Liver (tissue), 9 donors: ENCODE results near the gene RTEL1. TPM values are rescaled to one million over a fixed set of nuclear protein-coding genes. Genes with fewer than 3 reads are reported as not detected.

Source experiments
- DNase-seq: peaks from one replicate; pipeline ENCODE4 v3.0.0-alpha.2; 2017; ENCODE audit warnings: low spot score
- H3K27ac ChIP-seq, 2 donors: one replicate each; pipeline ENCODE4 v1.7.0; 2013; ENCODE audit warnings: inconsistent platforms in 2 of 2, low read length in 2 of 2, control low read depth in 1 of 2, low read depth in 1 of 2, mild to moderate bottlenecking in 1 of 2
- H3K27me3 ChIP-seq, 4 donors: one replicate each; pipeline versions ENCODE4 v1.6.1 to v1.7.0; 2013; ENCODE audit warnings: low read length in 3 of 4, inconsistent platforms in 1 of 4, mild to moderate bottlenecking in 1 of 4, moderate library complexity in 1 of 4; ENCODE audit not compliant: control insufficient read depth in 4 of 4, insufficient read depth in 4 of 4
- H3K36me3 ChIP-seq, 4 donors: one replicate each; pipeline versions ENCODE4 v1.6.1 to v1.7.0; 2013; ENCODE audit warnings: low read length in 3 of 4, mild to moderate bottlenecking in 3 of 4, low read depth in 1 of 4, moderate library complexity in 1 of 4; ENCODE audit not compliant: control insufficient read depth in 4 of 4, insufficient read depth in 3 of 4
- H3K4me1 ChIP-seq, 4 donors: one replicate each; pipeline versions ENCODE4 v1.6.1 to v1.7.0; 2013; ENCODE audit warnings: low read length in 3 of 4, mild to moderate bottlenecking in 3 of 4, moderate library complexity in 1 of 4; ENCODE audit not compliant: control insufficient read depth in 4 of 4, insufficient read depth in 4 of 4
- H3K4me3 ChIP-seq, 3 donors: one replicate each; pipeline versions ENCODE4 v1.6.1 to v1.7.0; 2013; ENCODE audit warnings: low read length in 3 of 3, control low read depth in 1 of 3, low read depth in 1 of 3, mild to moderate bottlenecking in 1 of 3
- H3K9ac ChIP-seq, 2 donors: one replicate each; pipeline ENCODE4 v1.7.0; 2013; ENCODE audit warnings: low read length in 2 of 2, mild to moderate bottlenecking in 2 of 2, moderate library complexity in 2 of 2, control low read depth in 1 of 2, low read depth in 1 of 2
- H3K9me3 ChIP-seq, 4 donors: one replicate each; pipeline versions ENCODE4 v1.6.1 to v1.7.0; 2013; ENCODE audit warnings: low read length in 3 of 4; ENCODE audit not compliant: control insufficient read depth in 4 of 4
- CTCF ChIP-seq: fragments of 150-350 bp; IDR thresholded peaks from 2 replicates; pipeline ENCODE4 v1.5.1; 2017; ENCODE audit warnings: improper control_type of control experiment, low read depth, low read length; ENCODE audit not compliant: missing input control
- EGR1 ChIP-seq, 2 donors: IDR thresholded peaks; 2 replicates each; pipeline ENCODE4 v1.6.1; 2016 to 2018; ENCODE audit warnings: antibody characterized with exemption in 2 of 2, low read depth in 2 of 2
- FOXA1 ChIP-seq: IDR thresholded peaks from 2 replicates; pipeline ENCODE4 v1.6.1; 2016; ENCODE audit warnings: antibody characterized with exemption
- FOXA2 ChIP-seq: IDR thresholded peaks from 2 replicates; pipeline ENCODE4 v1.6.1; 2016; ENCODE audit warnings: antibody characterized with exemption
- GABPA ChIP-seq, 2 donors: IDR thresholded peaks in 1 of 2; conservative IDR thresholded peaks in 1 of 2; 2 replicates each; pipeline ENCODE4 v1.6.1; 2016; ENCODE audit warnings: antibody characterized with exemption in 2 of 2, mild to moderate bottlenecking in 1 of 2, moderate library complexity in 1 of 2
- HNF4G ChIP-seq: IDR thresholded peaks from 2 replicates; pipeline ENCODE4 v1.6.1; 2016; ENCODE audit warnings: antibody characterized with exemption
- JUND ChIP-seq, 2 donors: IDR thresholded peaks; 2 replicates each; pipeline ENCODE4 v1.6.1; 2016; ENCODE audit warnings: antibody characterized with exemption in 2 of 2
- NR2F2 ChIP-seq: IDR thresholded peaks from 2 replicates; pipeline ENCODE4 v1.6.1; 2016; ENCODE audit warnings: antibody characterized with exemption
- RAD21 ChIP-seq, 2 donors: IDR thresholded peaks; 2 replicates each; pipeline ENCODE4 v1.6.1; 2016; ENCODE audit warnings: antibody characterized with exemption in 2 of 2, mild to moderate bottlenecking in 2 of 2
- SP1 ChIP-seq: IDR thresholded peaks from 2 replicates; pipeline ENCODE4 v1.6.1; 2018; ENCODE audit warnings: antibody characterized with exemption, mild to moderate bottlenecking
- YY1 ChIP-seq: IDR thresholded peaks from 2 replicates; pipeline ENCODE4 v1.6.1; 2016; ENCODE audit warnings: antibody characterized with exemption, mild to moderate bottlenecking
- ZBTB33 ChIP-seq: IDR thresholded peaks from 2 replicates; pipeline ENCODE4 v1.6.1; 2016; ENCODE audit warnings: antibody characterized with exemption
- WGBS: extraction: QIAGEN DNeasy Blood & Tissue Kit; methylation state at CpG from one replicate; pipeline ENCODE4 v1.1.7; 2013; 5-methylcytosine and 5-hydroxymethylcytosine counted together
- polyA plus RNA-seq, 2 donors: library from polyadenylated mRNA; stranded (reverse) in 1 of 2; unstranded in 1 of 2; fragments of 200-250 nt in 1 of 2; fragments of >200 nt in 1 of 2; fragmentation: Nextera tagmentation in 1 of 2; extraction: Ambion mirVana in 1 of 2; gene quantifications; one replicate each; pipeline versions ENCODE4 v1.2.1 to v1.2.3, GENCODE V29; 2013 to 2015
- total RNA-seq, 2 donors: library from RNA; depleted of rRNA; stranded (reverse); fragments of >200 nt; gene quantifications; one replicate each; pipeline ENCODE4 v1.2.3, GENCODE V29; 2014
- TF ChIP-seq, protein P1 (sequence below): IDR thresholded peaks from 2 replicates; pipeline ENCODE4 v1.6.1; 2016; ENCODE audit warnings: antibody characterized with exemption, mild to moderate bottlenecking
- TF ChIP-seq, protein P2 (sequence below): IDR thresholded peaks from 2 replicates; pipeline ENCODE4 v1.6.1; 2016; ENCODE audit warnings: antibody characterized with exemption
- donor health status: healthy.
- donor health status: healthy.
- donor health status: healthy.
- donor health status: healthy.
- donor health status: healthy.

The RTEL1 gene
- total and polyA plus RNA-seq, 4 donors = 3.7 to 16.9 (median 7.4) TPM

DNA sequence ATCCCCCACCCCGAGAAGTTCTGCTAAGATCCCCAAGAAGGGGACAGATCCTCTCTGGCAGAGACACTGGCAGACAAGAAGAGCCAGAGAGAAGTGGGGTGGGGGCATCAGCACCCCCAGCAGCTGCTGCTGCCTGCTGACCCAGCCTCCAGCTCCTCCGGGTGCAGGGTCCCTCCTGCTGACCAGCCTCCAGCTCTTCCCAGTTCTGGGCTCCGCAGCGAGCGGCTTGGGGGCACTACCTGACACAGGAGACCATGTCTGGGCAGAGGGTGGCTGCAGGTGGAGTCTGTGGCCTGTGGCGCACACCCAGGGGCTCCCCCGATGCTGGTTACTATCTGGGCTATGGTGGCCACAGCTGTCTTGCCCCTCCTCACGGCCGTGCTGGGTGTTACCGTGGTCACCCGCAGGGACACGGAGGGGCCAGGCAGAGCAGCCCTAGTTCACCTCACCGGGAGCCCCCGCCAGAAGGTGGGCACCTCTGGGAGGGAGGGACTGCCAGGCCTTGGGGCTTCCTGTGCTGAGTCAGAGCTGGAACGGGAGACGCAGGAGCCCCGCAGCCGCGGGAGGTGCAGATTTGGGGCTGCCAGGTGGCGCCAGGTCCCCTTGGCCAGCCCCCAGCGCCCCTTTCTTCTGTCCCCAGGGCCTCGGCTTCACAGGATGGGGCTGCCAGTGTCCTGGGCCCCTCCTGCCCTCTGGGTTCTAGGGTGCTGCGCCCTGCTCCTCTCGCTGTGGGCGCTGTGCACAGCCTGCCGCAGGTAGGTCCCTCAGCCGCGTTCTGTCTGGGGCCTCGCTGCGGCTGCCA lies 79.0 kb downstream of the RTEL1 start (continued):
- TF ChIP-seq CTCF = no peak

DNA sequence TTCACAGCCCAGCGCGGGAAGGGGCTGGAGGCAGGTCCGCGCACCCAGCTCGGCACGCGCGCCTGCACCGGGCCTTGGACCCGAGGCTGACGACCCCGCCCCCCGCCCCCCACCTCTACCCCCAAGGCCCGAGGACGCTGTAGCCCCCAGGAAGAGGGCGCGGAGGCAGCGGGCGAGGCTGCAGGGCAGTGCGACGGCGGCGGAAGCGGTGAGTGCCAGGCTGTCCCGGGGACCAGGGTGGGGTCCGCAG lies 79.5 kb downstream of the RTEL1 start:
- Histone ChIP-seq H3K9ac (no peak overlapping the region), H3K27ac (peak overlapping the region in 1 of 2 donors; percentile 43), H3K4me1 (peaks cover 14 to 86% (median 53%) of the 10 kb centered on the region in 4 donors), H3K36me3 (no peaks in the 10 kb centered on the region), H3K27me3 (no peaks in the 10 kb centered on the region), H3K4me3 (peak overlapping the region; percentile 53 to 86 (median 54)), H3K9me3 (no peaks in the 10 kb centered on the region)
- WGBS = 4% methylated on average over 26 of the region's 26 CpGs
- DNase-seq = no peak
- TF ChIP-seq RAD21 (IDR thresholded peaks at IDR 0.05) (no peak), JUND (IDR thresholded peaks at IDR 0.05) (no peak), SP1 (no peak), ZBTB33 (no peak), GABPA (IDR thresholded peaks at IDR 0.05 in 1 of 2, conservative IDR thresholded peaks at IDR 0.05 in 1 of 2) (no peak), NR2F2 (no peak), YY1 (no peak)
- TF ChIP-seq, protein P1, sequence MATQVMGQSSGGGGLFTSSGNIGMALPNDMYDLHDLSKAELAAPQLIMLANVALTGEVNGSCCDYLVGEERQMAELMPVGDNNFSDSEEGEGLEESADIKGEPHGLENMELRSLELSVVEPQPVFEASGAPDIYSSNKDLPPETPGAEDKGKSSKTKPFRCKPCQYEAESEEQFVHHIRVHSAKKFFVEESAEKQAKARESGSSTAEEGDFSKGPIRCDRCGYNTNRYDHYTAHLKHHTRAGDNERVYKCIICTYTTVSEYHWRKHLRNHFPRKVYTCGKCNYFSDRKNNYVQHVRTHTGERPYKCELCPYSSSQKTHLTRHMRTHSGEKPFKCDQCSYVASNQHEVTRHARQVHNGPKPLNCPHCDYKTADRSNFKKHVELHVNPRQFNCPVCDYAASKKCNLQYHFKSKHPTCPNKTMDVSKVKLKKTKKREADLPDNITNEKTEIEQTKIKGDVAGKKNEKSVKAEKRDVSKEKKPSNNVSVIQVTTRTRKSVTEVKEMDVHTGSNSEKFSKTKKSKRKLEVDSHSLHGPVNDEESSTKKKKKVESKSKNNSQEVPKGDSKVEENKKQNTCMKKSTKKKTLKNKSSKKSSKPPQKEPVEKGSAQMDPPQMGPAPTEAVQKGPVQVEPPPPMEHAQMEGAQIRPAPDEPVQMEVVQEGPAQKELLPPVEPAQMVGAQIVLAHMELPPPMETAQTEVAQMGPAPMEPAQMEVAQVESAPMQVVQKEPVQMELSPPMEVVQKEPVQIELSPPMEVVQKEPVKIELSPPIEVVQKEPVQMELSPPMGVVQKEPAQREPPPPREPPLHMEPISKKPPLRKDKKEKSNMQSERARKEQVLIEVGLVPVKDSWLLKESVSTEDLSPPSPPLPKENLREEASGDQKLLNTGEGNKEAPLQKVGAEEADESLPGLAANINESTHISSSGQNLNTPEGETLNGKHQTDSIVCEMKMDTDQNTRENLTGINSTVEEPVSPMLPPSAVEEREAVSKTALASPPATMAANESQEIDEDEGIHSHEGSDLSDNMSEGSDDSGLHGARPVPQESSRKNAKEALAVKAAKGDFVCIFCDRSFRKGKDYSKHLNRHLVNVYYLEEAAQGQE = no peak

DNA sequence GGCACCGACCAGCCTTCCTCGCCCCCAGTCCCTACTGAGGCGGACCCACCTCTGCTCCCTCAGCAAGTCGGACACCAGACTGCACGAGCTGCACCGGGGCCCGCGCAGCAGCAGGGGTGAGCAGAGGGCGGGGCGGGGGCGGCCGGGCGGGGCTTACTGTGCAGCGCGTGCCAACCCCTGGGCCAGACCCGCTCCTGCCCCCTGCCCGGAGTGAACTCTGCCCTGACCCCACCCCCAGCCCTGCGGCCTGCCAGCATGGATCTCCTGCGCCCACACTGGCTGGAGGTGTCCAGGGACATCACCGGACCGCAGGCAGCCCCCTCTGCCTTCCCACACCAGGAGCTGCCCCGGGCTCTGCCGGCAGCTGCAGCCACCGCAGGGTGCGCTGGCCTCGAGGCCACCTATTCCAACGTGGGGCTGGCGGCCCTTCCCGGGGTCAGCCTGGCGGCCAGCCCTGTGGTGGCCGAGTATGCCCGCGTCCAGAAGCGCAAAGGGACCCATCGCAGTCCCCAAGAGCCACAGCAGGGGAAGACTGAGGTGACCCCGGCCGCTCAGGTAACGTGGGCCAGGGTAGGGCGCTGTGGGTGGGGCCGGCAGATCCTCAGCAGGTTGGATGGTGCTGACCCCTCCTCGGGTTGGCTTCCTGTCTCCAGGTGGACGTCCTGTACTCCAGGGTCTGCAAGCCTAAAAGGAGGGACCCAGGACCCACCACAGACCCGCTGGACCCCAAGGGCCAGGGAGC lies 80.0 kb downstream of the RTEL1 start:
- peak overlapping the region; percentile 38 to 55 for H3K9ac ChIP-seq
- peak overlapping the region; percentile 69 to 91 (median 86) for H3K4me3 ChIP-seq
- H3K4me1 ChIP-seq = peaks cover 14 to 87% (median 54%) of the 10 kb centered on the region in 4 donors
- WGBS = 6% methylated on average over 43 of the region's 43 CpGs
- H3K36me3 ChIP-seq = no peaks in the 10 kb centered on the region
- peak overlapping the region; percentile 59 to 76 for H3K27ac ChIP-seq
- no peaks in the 10 kb centered on the region for H3K27me3 ChIP-seq
- H3K9me3 ChIP-seq = no peaks in the 10 kb centered on the region
- peak; percentile 77 for DNase-seq
- TF ChIP-seq HNF4G (no peak), FOXA1 (no peak), NR2F2 (no peak), FOXA2 (no peak), GABPA (IDR thresholded peaks at IDR 0.05 in 1 of 2, conservative IDR thresholded peaks at IDR 0.05 in 1 of 2) (no peak), EGR1 (IDR thresholded peaks at IDR 0.05; ENCODE audit: low read depth in 2 of 2) (no peak), CTCF (no peak), SP1 (peak; percentile 47)
- TF ChIP-seq, protein P2, sequence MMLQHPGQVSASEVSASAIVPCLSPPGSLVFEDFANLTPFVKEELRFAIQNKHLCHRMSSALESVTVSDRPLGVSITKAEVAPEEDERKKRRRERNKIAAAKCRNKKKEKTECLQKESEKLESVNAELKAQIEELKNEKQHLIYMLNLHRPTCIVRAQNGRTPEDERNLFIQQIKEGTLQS = no peak
